GM23248 (cell line): Measurements from ENCODE around the gene LACTBL1. TPM values are rescaled to one million over a fixed set of nuclear protein-coding genes. Genes with fewer than 3 reads are reported as not detected.

Experiments
- DNase-seq: peaks from one replicate; pipeline ENCODE4 v3.0.0-alpha.2; 2015
- H2AFZ ChIP-seq: fragments of 200-600 bp; sonication (generic); 2 replicates; pipeline ENCODE4 v1.6.1; 2016; ENCODE audit warnings: antibody characterized with exemption
- H3F3A ChIP-seq: fragments of 200-600 bp; sonication (generic); 2 replicates; pipeline ENCODE4 v1.6.1; 2016; ENCODE audit warnings: mild to moderate bottlenecking, antibody characterized with exemption, mixed run types; ENCODE audit not compliant: insufficient read depth
- H3K27ac ChIP-seq: fragments of 200-600 bp; sonication (generic); 2 replicates; pipeline ENCODE4 v1.5.1; 2016; ENCODE audit warnings: mild to moderate bottlenecking
- H3K27me3 ChIP-seq: fragments of 200-600 bp; sonication (generic); replicated peaks from 2 replicates; pipeline ENCODE4 v1.6.1; 2016; ENCODE audit warnings: mild to moderate bottlenecking; ENCODE audit not compliant: insufficient read depth
- H3K36me3 ChIP-seq: fragments of 200-600 bp; sonication (generic); 2 replicates; pipeline ENCODE4 v1.6.1; 2016; ENCODE audit warnings: low read depth, mild to moderate bottlenecking
- H3K4me1 ChIP-seq: fragments of 200-600 bp; sonication (generic); 2 replicates; pipeline ENCODE4 v1.6.1; 2016; ENCODE audit warnings: mild to moderate bottlenecking; ENCODE audit not compliant: insufficient read depth
- H3K4me2 ChIP-seq: fragments of 200-600 bp; sonication (generic); one replicate; pipeline ENCODE4 v1.6.1; 2016; ENCODE audit warnings: mild to moderate bottlenecking; ENCODE audit not compliant: unreplicated experiment
- H3K4me3 ChIP-seq: fragments of 200-600 bp; sonication (generic); 2 replicates; pipeline ENCODE4 v1.5.1; 2016; ENCODE audit warnings: mild to moderate bottlenecking
- H3K79me2 ChIP-seq: fragments of 200-600 bp; sonication (generic); 2 replicates; pipeline ENCODE4 v1.6.1; 2016; ENCODE audit warnings: mild to moderate bottlenecking; ENCODE audit not compliant: insufficient read depth
- H3K9ac ChIP-seq: fragments of 200-600 bp; sonication (generic); 2 replicates; pipeline ENCODE4 v1.6.1; 2016; ENCODE audit warnings: mild to moderate bottlenecking
- H3K9me2 ChIP-seq: fragments of 200-600 bp; sonication (generic); 2 replicates; pipeline ENCODE4 v1.6.1; 2016; ENCODE audit warnings: mixed run types, mild to moderate bottlenecking, moderate library complexity; ENCODE audit not compliant: insufficient read depth
- H3K9me3 ChIP-seq: fragments of 200-600 bp; sonication (generic); one replicate; pipeline ENCODE4 v1.6.1; 2017; ENCODE audit warnings: low read depth
- H4K20me1 ChIP-seq: fragments of 200-600 bp; sonication (generic); 2 replicates; pipeline ENCODE4 v1.6.0; 2016; ENCODE audit not compliant: insufficient read depth
- EZH2 ChIP-seq: fragments of 200-600 bp; sonication (generic); IDR thresholded peaks from 2 replicates; pipeline ENCODE4 v1.6.1; 2018; ENCODE audit warnings: antibody characterized with exemption, mild to moderate bottlenecking; ENCODE audit not compliant: insufficient read depth, poor library complexity, severe bottlenecking
- EZH2phosphoT487 ChIP-seq: fragments of 200-600 bp; sonication (generic); IDR thresholded peaks from 2 replicates; pipeline ENCODE4 v1.6.1; 2018; ENCODE audit warnings: antibody characterized with exemption, moderate library complexity, mild to moderate bottlenecking, low read depth; ENCODE audit not compliant: insufficient read depth
- WGBS, 2 experiments: methylation state at CpG; one replicate each; pipeline ENCODE4 v1.1.6; 2015 to 2017; ENCODE audit warnings: low lambda C conversion rate in 2 of 2, low coverage in 1 of 2; ENCODE audit errors: missing lambda C conversion rate in 2 of 2; 5-methylcytosine and 5-hydroxymethylcytosine counted together
- in situ Hi-C: fragments of 300-500 bp; cut with MboI; formaldehyde crosslinking; loops from 2 replicates; pipeline ENCODE4 v1.15.0; 2020
- polyA plus RNA-seq: library from polyadenylated mRNA; unstranded; fragments of >200 nt; fragmentation: Nextera tagmentation; extraction: Ambion mirVana; gene quantifications from 2 replicates; pipeline ENCODE4 v1.2.1, GENCODE V29; 2016
- total RNA-seq: library from RNA; depleted of rRNA; stranded (reverse); fragments of >200 nt; shearing (Covaris generic); gene quantifications from 2 replicates; pipeline ENCODE4 v1.2.3, GENCODE V29; 2014

LACTBL1 gene
- total and polyA plus RNA-seq, 2 experiments from 2014 or later = not detected

DNA sequence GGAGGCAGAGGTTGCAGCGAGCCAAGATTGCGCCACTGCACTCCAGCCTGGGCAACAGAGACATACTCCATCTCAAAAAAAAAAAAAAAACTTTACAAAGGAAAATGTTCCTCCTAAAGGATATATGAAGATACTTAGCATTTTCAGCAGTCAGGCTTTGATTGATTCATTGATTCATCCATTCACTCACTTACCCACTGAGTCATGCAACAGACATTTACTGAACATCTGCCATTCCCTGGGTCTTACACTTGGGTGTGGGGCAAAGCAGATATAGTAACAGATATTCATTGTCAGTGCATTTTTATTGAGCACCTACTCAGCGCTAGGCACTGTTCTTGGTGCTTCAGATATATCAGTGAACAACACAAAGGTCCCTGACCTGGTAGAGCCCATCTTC, 5.6 kb upstream of the LACTBL1 start:
- H3K4me3 ChIP-seq = no peak overlapping the region
- WGBS, 2 experiments = 98 to 100% methylated on average over 3 of the region's 3 CpGs
- in situ Hi-C loops = loop anchor here (5.0 kb wide), 2 partner anchors 209 to 294 kb away; no protein-coding TSS in a partner anchor

DNA sequence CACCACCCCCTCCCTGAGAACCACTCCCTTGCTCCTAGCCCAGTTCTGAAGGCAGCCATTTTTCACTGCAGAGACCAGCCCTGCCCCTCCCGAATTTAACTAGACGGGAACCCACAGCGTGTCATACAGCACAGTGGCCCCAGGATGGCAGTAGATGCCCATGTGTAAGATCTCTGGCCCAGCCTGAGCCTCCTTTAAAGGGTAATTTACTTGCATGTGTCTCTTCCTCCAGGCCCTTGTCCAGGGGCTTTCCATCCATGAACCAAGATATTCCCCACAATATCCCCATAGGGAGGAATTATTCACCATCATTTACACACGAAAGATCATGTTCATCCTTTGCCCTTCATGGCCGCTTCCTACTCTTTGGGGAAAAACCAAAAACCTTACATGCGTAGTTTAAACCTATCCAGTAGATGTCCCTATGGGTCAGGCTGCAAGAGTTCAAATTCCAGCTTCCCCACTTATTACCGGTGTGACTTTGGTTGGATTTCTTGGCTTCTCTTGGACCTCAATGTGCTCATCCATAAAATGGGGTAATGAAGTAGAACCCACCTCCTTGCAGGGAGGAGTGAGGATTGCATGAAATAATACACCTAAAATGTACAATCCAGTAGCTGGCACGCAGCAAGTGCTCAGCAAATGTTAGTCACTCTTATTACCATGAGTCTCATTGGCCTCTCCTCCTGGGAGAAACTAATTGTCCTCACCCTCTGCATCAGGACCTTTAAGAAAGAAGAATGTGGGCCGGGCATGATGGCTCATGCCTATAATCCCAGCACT, 4.0 kb upstream of the LACTBL1 start:
- Histone ChIP-seq H3K4me1 (peaks cover 8% of the 10 kb centered on the region), H2AFZ (peak overlapping the region; percentile 89), H3K4me3 (no peak overlapping the region), H3K27me3 (no peaks in the 10 kb centered on the region), H4K20me1 (no peaks in the 10 kb centered on the region), H3K4me2 (peak overlapping the region; percentile 23), H3K27ac (no peak overlapping the region), H3K9me2 (no peaks in the 10 kb centered on the region), H3K36me3 (no peaks in the 10 kb centered on the region), H3K9me3 (no peaks in the 10 kb centered on the region), H3K9ac (peak overlapping the region; percentile 31; the same call in 1 of the 2 replicates), H3K79me2 (no peaks in the 10 kb centered on the region), H3F3A (peaks cover 3% of the 10 kb centered on the region; the same call in 1 of the 2 replicates)
- WGBS, 2 experiments = 35 to 36% methylated on average over 9 of the region's 9 CpGs
- no peak for TF ChIP-seq EZH2phosphoT487
- no peak for TF ChIP-seq EZH2
- in situ Hi-C loops = loop anchor here (5.0 kb wide), 2 partner anchors 211 to 296 kb away; no protein-coding TSS in a partner anchor
- peak; percentile 94 for DNase-seq

More for the DNA sequence above, 5.6 kb upstream of the LACTBL1 start:
- Histone ChIP-seq H3K4me2 (no peak overlapping the region), H3F3A (peaks cover 3% of the 10 kb centered on the region; the same call in 1 of the 2 replicates), H4K20me1 (no peaks in the 10 kb centered on the region), H3K9me3 (no peaks in the 10 kb centered on the region), H3K27me3 (no peaks in the 10 kb centered on the region; the same call in 1 of the 2 replicates), H2AFZ (no peak overlapping the region), H3K79me2 (no peaks in the 10 kb centered on the region), H3K4me1 (peaks cover 8% of the 10 kb centered on the region), H3K27ac (no peak overlapping the region), H3K36me3 (no peaks in the 10 kb centered on the region), H3K9me2 (no peaks in the 10 kb centered on the region), H3K9ac (no peak overlapping the region)
- peak; percentile 37 for DNase-seq
- no peak for TF ChIP-seq EZH2
- TF ChIP-seq EZH2phosphoT487 = no peak

GRCh38 chr1:22976127-22976460, 3.4 kb upstream of the LACTBL1 start:
- no peak overlapping the region for H3K27ac ChIP-seq
- peak overlapping the region; percentile 31; the same call in 1 of the 2 replicates for H3K9ac ChIP-seq
- TF ChIP-seq EZH2 (no peak), EZH2phosphoT487 (no peak)
- H3K79me2 ChIP-seq = no peaks in the 10 kb centered on the region
- H3F3A ChIP-seq = peaks cover 3% of the 10 kb centered on the region; the same call in 1 of the 2 replicates
- no peaks in the 10 kb centered on the region for H3K36me3 ChIP-seq
- no peaks in the 10 kb centered on the region for H3K9me2 ChIP-seq
- no peak for DNase-seq
- H3K4me2 ChIP-seq = peak overlapping the region; percentile 23
- WGBS, 2 experiments = 40 to 43% methylated on average over 4 of the region's 4 CpGs
- in situ Hi-C loops = loop anchor here (5.0 kb wide), 2 partner anchors 211 to 296 kb away; no protein-coding TSS in a partner anchor
- H3K9me3 ChIP-seq = no peaks in the 10 kb centered on the region
- peaks cover 8% of the 10 kb centered on the region for H3K4me1 ChIP-seq
- peaks cover 4% of the 10 kb centered on the region; the same call in 1 of the 2 replicates for H3K27me3 ChIP-seq
- H3K4me3 ChIP-seq = no peak overlapping the region
- H2AFZ ChIP-seq = peak overlapping the region; percentile 89
- H4K20me1 ChIP-seq = no peaks in the 10 kb centered on the region

DNA sequence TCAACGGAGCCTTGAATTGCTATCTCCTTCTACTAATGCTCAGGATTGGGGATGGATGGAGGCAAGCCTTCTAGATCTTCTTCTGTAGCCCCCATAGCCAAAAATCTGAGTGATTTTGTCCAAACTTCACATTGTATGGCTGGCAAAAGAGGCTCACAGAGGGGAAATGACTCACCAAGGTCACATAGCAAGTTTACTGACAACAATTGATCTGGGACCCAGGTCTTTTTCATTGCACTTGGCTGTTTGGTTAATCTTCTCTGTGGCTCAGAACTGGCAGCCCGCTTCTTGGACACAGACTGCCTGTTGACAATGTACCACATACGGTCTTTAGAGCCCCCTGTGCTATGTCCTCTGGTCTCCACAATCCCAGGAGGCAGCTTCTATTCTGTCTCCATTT, 3.0 kb upstream of the LACTBL1 start:
- Histone ChIP-seq H3K4me2 (no peak overlapping the region), H3K9ac (0 out of 2 replicates have a peak overlapping the region, but pooled peaks have one; percentile 31), H3F3A (peaks cover 3% of the 10 kb centered on the region; the same call in 1 of the 2 replicates), H3K79me2 (no peaks in the 10 kb centered on the region), H3K36me3 (no peaks in the 10 kb centered on the region), H4K20me1 (no peaks in the 10 kb centered on the region), H3K9me3 (no peaks in the 10 kb centered on the region), H3K4me3 (no peak overlapping the region), H3K27ac (no peak overlapping the region), H2AFZ (peak overlapping the region; percentile 89), H3K27me3 (peaks cover 8% of the 10 kb centered on the region; the same call in 1 of the 2 replicates), H3K4me1 (peaks cover 8% of the 10 kb centered on the region), H3K9me2 (no peaks in the 10 kb centered on the region)
- 91 to 93% methylated on average over 3 of the region's 3 CpGs for WGBS, 2 experiments
- TF ChIP-seq EZH2phosphoT487 (no peak), EZH2 (no peak)
- in situ Hi-C loops = loop anchor here (5.0 kb wide), 2 partner anchors 212 to 297 kb away; no protein-coding TSS in a partner anchor
- peak; percentile 57 for DNase-seq
